ENCODE measurements around the gene GYG2.
"Not testable (repeated sequence)": the region's sequence is repeated elsewhere in the genome, so short reads cannot be mapped to it uniquely, and the experiment has no call there.

Gene GYG2

GRCh38 chrX:2828344-2828958 is at the start of gene GYG2:
Gene GYG2, plus strand, starts transcription at chrX:2828930. Its CDS starts 1,259 bp downstream, at chrX:2830189.
- DNase-seq (ENCODE audit: low read depth): no peak

- not testable (repeated sequence) for DNase-seq (ENCODE audit: low read depth)
These were observed 48.1 kb upstream of the GYG2 start for GRCh38 chrX:2780472-2781225.

- no peak for DNase-seq (ENCODE audit: low read depth)
These were observed 47.5 kb upstream of the GYG2 start for GRCh38 chrX:2781226-2781571.

- DNase-seq (ENCODE audit: low read depth): no peak
These were observed 47.0 kb upstream of the GYG2 start for GRCh38 chrX:2781698-2782097.

- DNase-seq (ENCODE audit: low read depth): no peak
These were observed 46.6 kb upstream of the GYG2 start for GRCh38 chrX:2782171-2782570.

- DNase-seq (ENCODE audit: low read depth): no peak
These were observed 46.0 kb upstream of the GYG2 start for GRCh38 chrX:2782778-2783177.

- DNase-seq (ENCODE audit: low read depth): no peak
These were observed 44.7 kb upstream of the GYG2 start for GRCh38 chrX:2784026-2784425.

GRCh38 chrX:2785538-2785937 is 43.2 kb upstream of the GYG2 start:
- no peak for DNase-seq (ENCODE audit: low read depth)

GRCh38 chrX:2788980-2789379 is 39.8 kb upstream of the GYG2 start:
- DNase-seq (ENCODE audit: low read depth): no peak

- DNase-seq (ENCODE audit: low read depth): no peak
These were observed 39.2 kb upstream of the GYG2 start for GRCh38 chrX:2789569-2789968.

- no peak for DNase-seq (ENCODE audit: low read depth)
These were observed 35.0 kb upstream of the GYG2 start for GRCh38 chrX:2793752-2794151.

GRCh38 chrX:2794336-2794735 is 34.4 kb upstream of the GYG2 start:
- DNase-seq (ENCODE audit: low read depth): no peak

- not testable (repeated sequence) for DNase-seq (ENCODE audit: low read depth)
These were observed 31.9 kb upstream of the GYG2 start for GRCh38 chrX:2796808-2797207.

- no peak for DNase-seq (ENCODE audit: low read depth)
These were observed 29.4 kb upstream of the GYG2 start for GRCh38 chrX:2799369-2799768.

GRCh38 chrX:2799980-2800379 is 28.8 kb upstream of the GYG2 start:
- DNase-seq (ENCODE audit: low read depth): not testable (repeated sequence)

- no peak for DNase-seq (ENCODE audit: low read depth)
These were observed 27.5 kb upstream of the GYG2 start for GRCh38 chrX:2801223-2801622.

GRCh38 chrX:2802376-2803090 is 26.2 kb upstream of the GYG2 start:
- not testable (repeated sequence) for DNase-seq (ENCODE audit: low read depth)

GRCh38 chrX:2803486-2803885 is 25.2 kb upstream of the GYG2 start:
- DNase-seq (ENCODE audit: low read depth): not testable (repeated sequence)

- DNase-seq (ENCODE audit: low read depth): not testable (repeated sequence)
These were observed 24.5 kb upstream of the GYG2 start for GRCh38 chrX:2804106-2804843.

- not testable (repeated sequence) for DNase-seq (ENCODE audit: low read depth)
These were observed 23.9 kb upstream of the GYG2 start for GRCh38 chrX:2804858-2805257.

GRCh38 chrX:2811271-2811670 is 17.5 kb upstream of the GYG2 start:
- no peak for DNase-seq (ENCODE audit: low read depth)

GRCh38 chrX:2812161-2812907 is 16.4 kb upstream of the GYG2 start:
- DNase-seq (ENCODE audit: low read depth): not testable (repeated sequence)

All from activated T-cell treated with anti-CD3 and anti-CD28 coated beads for 48 hours (primary cell).